Brain microvascular endothelial cell (primary cell): ENCODE data around the gene C1orf50.

Experiments used
- DNase-seq: peaks from one replicate; pipeline ENCODE4 v3.0.0-alpha.2; 2020
- H3K27ac ChIP-seq: fragments of 250-450 bp; sonication (Bioruptor Pico); 2 replicates; pipeline ENCODE4 v1.5.1; 2020; ENCODE audit warnings: mild to moderate bottlenecking, moderate library complexity
- H3K27me3 ChIP-seq: fragments of 250-450 bp; sonication (Bioruptor Pico); replicated peaks from 2 replicates; pipeline ENCODE4 v1.5.1; 2020; ENCODE audit warnings: mild to moderate bottlenecking
- H3K36me3 ChIP-seq: fragments of 250-450 bp; sonication (Bioruptor Pico); replicated peaks from 2 replicates; pipeline ENCODE4 v1.5.1; 2020; ENCODE audit warnings: mild to moderate bottlenecking
- H3K4me3 ChIP-seq: 2 replicates; pipeline ENCODE4 v1.5.1; 2011; ENCODE audit warnings: low read depth, mild to moderate bottlenecking, control low read depth, low read length, moderate library complexity
- CTCF ChIP-seq: IDR thresholded peaks from 2 replicates; pipeline ENCODE4 v1.5.1; 2011; ENCODE audit warnings: low read depth, mild to moderate bottlenecking, moderate library complexity, low read length, control low read depth, inconsistent platforms; ENCODE audit errors: missing control alignments
- in situ Hi-C: cut with HindIII; loops from 2 replicates; pipeline ENCODE4 v1.10.0; 2017; ENCODE audit warnings: low sequenced_read_pairs, low pct_ligation_motif_present

Gene C1orf50

GRCh38 chr1:42788021-42788420, 21.0 kb downstream of the C1orf50 start:
- in situ Hi-C loops: no loop called here
- H3K27me3 ChIP-seq: no peaks in the 10 kb centered on the region
- TF ChIP-seq CTCF: no peak
- H3K27ac ChIP-seq: no peak overlapping the region
- no peak overlapping the region for H3K4me3 ChIP-seq
- no peaks in the 10 kb centered on the region for H3K36me3 ChIP-seq
- DNase-seq: no peak

GRCh38 chr1:42793824-42794223, 26.8 kb downstream of the C1orf50 start:
- no peak for DNase-seq
- Histone ChIP-seq H3K27me3 (no peaks in the 10 kb centered on the region), H3K36me3 (no peaks in the 10 kb centered on the region), H3K4me3 (no peak overlapping the region), H3K27ac (no peak overlapping the region)
- no peak for TF ChIP-seq CTCF
- in situ Hi-C loops: no loop called here

GRCh38 chr1:42797414-42797813, 30.4 kb downstream of the C1orf50 start:
- H3K4me3 ChIP-seq: no peak overlapping the region
- no peak overlapping the region for H3K27ac ChIP-seq
- in situ Hi-C loops: no loop called here
- TF ChIP-seq CTCF: no peak
- H3K27me3 ChIP-seq: no peaks in the 10 kb centered on the region
- no peak for DNase-seq
- no peaks in the 10 kb centered on the region for H3K36me3 ChIP-seq

- Histone ChIP-seq H3K27ac (no peak overlapping the region), H3K4me3 (no peak overlapping the region), H3K36me3 (no peaks in the 10 kb centered on the region), H3K27me3 (no peaks in the 10 kb centered on the region)
- in situ Hi-C loops: no loop called here
- no peak for DNase-seq
- no peak for TF ChIP-seq CTCF
Observed at GRCh38 chr1:42797979-42798378, 30.9 kb downstream of the C1orf50 start.

GRCh38 chr1:42801832-42802473, 34.9 kb downstream of the C1orf50 start:
- H3K4me3 ChIP-seq: no peak overlapping the region
- no peaks in the 10 kb centered on the region for H3K36me3 ChIP-seq
- in situ Hi-C loops: no loop called here
- no peak overlapping the region for H3K27ac ChIP-seq
- no peak for TF ChIP-seq CTCF
- no peaks in the 10 kb centered on the region for H3K27me3 ChIP-seq
- no peak for DNase-seq

- no peak for DNase-seq
- no peaks in the 10 kb centered on the region for H3K36me3 ChIP-seq
Observed at GRCh38 chr1:42806171-42806570, 39.1 kb downstream of the C1orf50 start.

More at GRCh38 chr1:42806171-42806570, 39.1 kb downstream of the C1orf50 start:
- Histone ChIP-seq H3K27ac (no peak overlapping the region), H3K4me3 (no peak overlapping the region), H3K27me3 (no peaks in the 10 kb centered on the region)
- in situ Hi-C loops: no loop called here
- TF ChIP-seq CTCF: no peak
